NCI-H2107 (cell line): ENCODE results near the gene KRI1.

Experiments used
- DNase-seq: peaks from one replicate; lab custom pipeline; 2025; lab: John Stamatoyannopoulos, UW

KRI1 gene

GRCh38 chr19:10518444-10519361 lies 47.1 kb downstream of the KRI1 start:
- DNase-seq, result no peak

DNA sequence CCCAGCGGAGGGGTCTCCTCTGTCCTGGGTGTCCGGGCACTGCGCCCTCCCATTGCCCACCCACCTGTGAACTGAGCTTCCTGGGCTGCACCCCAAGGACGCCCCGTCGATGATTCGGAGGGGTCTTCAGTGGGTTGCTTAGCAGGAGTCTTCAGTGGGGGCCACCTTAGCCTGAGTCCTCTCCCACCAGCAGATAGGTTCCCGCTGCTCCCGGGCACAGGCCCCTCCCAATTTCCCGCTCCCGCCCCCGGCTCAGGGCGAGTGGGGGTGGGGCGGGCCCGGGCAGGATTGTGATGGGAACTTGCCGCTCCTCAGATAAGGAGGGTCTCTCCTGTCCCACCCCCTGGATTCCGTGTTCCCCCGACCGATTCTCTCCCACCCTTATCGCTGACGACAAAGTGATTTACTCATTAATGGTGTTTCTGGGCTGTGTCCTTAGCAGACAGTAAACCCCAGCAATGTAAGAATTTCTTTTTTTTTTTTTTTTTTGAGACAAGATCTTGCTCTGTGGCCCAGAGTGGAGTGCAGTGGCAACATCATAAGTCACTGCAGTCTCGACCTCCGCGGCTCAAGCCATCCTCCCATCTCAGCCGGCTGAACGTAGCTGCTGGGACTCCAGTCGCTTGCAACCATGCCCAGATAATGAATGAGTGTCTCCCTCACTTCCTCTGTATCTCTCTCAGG lies 47.9 kb downstream of the KRI1 start:
- DNase-seq, result no peak

- no peak for DNase-seq
These were observed 48.5 kb downstream of the KRI1 start, which contains the start of gene S1PR5 for GRCh38 chr19:10517361-10517759. Gene S1PR5 (minus strand): TSS chr19:10517447. CDS start chr19:10515011, 2,436 bp downstream.

- no peak for DNase-seq
These were observed 49.0 kb downstream of the KRI1 start for GRCh38 chr19:10516671-10517286.

GRCh38 chr19:10516064-10516385 lies 49.8 kb downstream of the KRI1 start:
- no peak for DNase-seq

DNA sequence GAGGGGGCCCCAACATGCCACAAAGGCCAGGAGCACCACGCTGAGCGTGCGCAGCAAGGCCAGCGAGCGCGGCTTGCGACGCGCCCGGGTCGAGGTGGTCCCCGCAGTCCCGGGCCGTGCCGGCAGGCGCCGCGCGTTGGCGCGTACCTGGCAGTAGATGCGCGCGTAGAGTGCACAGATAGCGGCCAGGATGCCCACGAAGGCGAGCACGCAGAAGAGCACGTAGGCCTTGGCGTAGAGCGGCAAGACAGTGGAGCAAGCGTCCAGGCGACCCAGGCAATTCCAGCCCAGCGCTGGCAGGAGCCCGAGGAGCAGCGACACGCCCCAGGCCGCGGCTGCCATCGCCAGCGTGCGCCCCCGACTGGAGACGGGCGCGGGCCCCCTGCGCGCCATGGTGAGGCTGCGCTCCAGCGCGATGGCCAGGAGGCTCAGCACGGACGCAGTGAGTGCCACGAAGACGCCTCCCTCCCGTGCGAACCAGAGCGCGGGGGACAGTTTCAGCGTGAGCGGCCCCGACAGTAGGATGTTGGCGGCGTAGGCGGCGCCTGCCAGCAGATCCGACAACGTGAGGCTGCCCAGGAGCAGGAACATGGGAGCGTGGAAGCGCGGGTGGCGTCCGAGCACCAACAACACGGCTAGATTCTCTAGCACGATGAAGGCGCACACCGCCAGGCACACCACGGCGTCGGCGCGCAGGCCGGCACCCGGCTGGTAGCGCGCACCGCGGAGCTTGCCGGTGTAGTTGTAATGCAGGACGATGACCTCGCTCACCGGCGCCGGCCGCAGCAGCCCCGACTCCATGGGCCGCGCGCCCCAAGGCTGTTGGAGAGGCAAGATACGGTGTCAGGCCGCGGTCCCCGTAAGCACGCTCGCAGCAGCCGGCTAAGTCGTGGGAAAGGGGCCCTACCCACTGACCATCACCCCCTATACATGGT lies 51.3 kb downstream of the KRI1 start:
- no peak for DNase-seq

DNA sequence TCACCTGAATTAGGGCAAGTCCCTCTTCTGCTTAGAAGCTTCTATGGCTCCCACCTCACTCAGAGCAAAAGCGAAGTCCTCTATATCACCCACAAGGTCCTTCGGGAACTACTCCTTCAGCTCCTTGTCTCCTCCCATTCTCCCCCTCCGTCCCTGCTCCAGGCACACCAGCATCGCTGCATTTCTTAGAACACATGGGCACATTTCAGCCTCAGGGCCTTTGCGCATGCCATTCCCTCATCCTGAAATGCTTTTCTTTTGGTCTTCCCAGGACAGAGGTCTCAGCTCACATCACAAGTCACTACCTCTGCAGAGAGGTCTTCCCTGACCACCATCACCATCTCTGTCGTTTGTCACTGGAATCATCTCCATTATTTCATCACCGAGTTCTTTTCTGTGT lies 52.6 kb downstream of the KRI1 start:
- DNase-seq, result no peak

- no peak for DNase-seq
These were observed 55.5 kb downstream of the KRI1 start for GRCh38 chr19:10510301-10510802.

DNA sequence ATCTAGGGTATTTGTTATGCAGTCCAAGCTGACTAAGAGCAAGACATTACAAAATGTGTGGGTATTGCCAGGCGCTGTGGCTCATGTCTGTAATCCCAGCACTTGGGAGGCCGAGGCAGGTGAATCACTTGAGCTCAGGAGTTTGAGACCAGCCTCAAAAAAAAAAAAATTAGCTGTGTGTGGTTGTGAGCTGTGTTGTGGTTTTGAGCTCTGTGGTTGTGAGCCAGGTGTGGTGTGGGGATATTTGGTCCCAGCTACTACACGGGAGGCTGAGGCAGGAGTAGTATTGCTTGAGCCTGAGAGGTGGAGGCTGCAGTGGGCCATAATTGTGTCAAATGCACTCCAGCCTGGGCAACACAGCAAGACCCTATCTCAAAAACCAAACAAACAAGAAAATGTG lies 57.1 kb downstream of the KRI1 start:
- DNase-seq, result no peak

DNA sequence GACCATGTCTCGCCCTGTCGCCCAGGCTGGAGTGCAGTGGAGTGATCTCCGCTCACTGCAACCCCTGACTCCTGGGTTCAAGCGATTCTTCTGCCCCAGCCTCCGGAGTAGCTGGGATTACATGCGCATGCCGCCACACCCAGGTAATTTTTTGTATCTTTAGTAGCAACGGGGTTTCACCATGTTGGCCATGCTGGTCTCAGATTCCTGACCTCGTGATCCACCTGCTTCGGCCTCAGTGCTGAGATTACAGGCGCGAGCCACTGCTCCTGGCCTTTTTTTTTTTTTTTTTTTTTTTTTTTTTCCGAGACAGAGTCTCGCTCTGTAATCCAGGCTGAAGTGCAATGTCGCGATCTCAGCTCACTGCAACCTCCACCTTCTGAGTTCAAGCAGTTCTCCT lies 57.8 kb downstream of the KRI1 start:
- DNase-seq, result no peak

DNA sequence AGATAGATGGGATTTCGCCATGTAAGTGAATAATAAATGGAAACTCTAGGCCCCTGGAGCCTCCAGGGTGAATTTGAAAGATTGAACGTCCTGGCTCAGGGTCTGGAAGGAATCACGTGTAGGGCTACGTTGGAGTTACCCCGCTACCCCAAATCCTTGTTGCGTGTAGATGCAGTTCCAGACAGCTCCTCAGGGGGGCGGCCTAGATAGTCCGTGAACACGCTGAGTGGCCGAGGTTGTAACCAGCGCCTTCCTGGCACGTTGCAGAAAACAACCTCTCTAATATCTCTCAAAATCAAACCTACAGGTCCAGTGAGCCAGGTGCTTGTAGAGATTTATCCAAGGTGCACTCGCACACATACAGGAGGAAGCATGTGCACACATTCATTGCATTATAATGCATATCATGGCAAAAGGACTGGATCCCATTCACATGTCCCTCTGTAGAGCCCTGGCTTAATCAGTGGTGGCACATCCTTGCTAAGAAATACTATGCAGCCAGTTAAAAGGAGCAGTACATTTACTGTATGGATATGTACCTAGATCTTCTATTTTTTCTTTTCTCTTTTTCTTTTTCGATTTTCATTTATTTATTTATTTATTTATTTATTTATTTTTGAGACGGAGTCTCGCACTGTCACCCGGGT lies 60.1 kb downstream of the KRI1 start:
- DNase-seq, result no peak
